ELF-1 (cell line): ENCODE results near the gene GPATCH1.
"Not testable (repeated sequence)": the region's sequence is repeated elsewhere in the genome, so short reads cannot be mapped to it uniquely, and the experiment has no call there.

Experiments used
- DNase-seq: peaks from one replicate; pipeline ENCODE4 v3.0.0-alpha.2; 2016; ENCODE audit warnings: low read depth, low spot score

Gene GPATCH1

GRCh38 chr19:33158365-33158764 is 77.4 kb downstream of the GPATCH1 start:
- no peak for DNase-seq

GRCh38 chr19:33159149-33159548 is 78.2 kb downstream of the GPATCH1 start:
- DNase-seq: no peak

- no peak for DNase-seq
These were observed 78.9 kb downstream of the GPATCH1 start for GRCh38 chr19:33159893-33160292.

- no peak for DNase-seq
These were observed 80.2 kb downstream of the GPATCH1 start for GRCh38 chr19:33161201-33161600.

GRCh38 chr19:33163481-33163880 is 82.5 kb downstream of the GPATCH1 start:
- DNase-seq: no peak

GRCh38 chr19:33166037-33166436 is 85.1 kb downstream of the GPATCH1 start:
- not testable (repeated sequence) for DNase-seq

- DNase-seq: no peak
These were observed 86.5 kb downstream of the GPATCH1 start for GRCh38 chr19:33167438-33167837.

GRCh38 chr19:33168528-33168927 is 87.5 kb downstream of the GPATCH1 start:
- no peak for DNase-seq

- no peak for DNase-seq
These were observed 90.3 kb downstream of the GPATCH1 start for GRCh38 chr19:33171222-33171795.

- DNase-seq: no peak
These were observed 91.0 kb downstream of the GPATCH1 start for GRCh38 chr19:33171916-33172359.

- DNase-seq: no peak
These were observed 93.2 kb downstream of the GPATCH1 start for GRCh38 chr19:33174186-33174585.

- no peak for DNase-seq
These were observed 94.3 kb downstream of the GPATCH1 start for GRCh38 chr19:33175156-33175782.

GRCh38 chr19:33175886-33176669 is 95.1 kb downstream of the GPATCH1 start:
- no peak for DNase-seq

- DNase-seq: peak; percentile 100
These were observed 95.9 kb downstream of the GPATCH1 start for GRCh38 chr19:33176670-33177416.

GRCh38 chr19:33177417-33177979 is 96.5 kb downstream of the GPATCH1 start:
- DNase-seq: no peak
